Peyer's patch (tissue), 4 donors: ENCODE results near the gene FUT2.

ENCODE experiments used
- POLR2A ChIP-seq, 2 donors: fragments of 450-650 bp; IDR thresholded peaks; one replicate each; pipeline ENCODE4 v1.5.1; 2017; ENCODE audit warnings: antibody characterized with exemption in 2 of 2, mild to moderate bottlenecking in 2 of 2, moderate library complexity in 2 of 2
- TF ChIP-seq, protein P1 (sequence below), 6 experiments: fragments of 450-650 bp in 4 of 6; fragments of 200-600 bp in 2 of 6; sonication (generic) in 1 of 6; IDR thresholded peaks; one replicate each; pipeline ENCODE4 v1.5.1; 2017 to 2019; ENCODE audit warnings: antibody characterized with exemption in 6 of 6, mild to moderate bottlenecking in 3 of 6, moderate library complexity in 1 of 6

DNA sequence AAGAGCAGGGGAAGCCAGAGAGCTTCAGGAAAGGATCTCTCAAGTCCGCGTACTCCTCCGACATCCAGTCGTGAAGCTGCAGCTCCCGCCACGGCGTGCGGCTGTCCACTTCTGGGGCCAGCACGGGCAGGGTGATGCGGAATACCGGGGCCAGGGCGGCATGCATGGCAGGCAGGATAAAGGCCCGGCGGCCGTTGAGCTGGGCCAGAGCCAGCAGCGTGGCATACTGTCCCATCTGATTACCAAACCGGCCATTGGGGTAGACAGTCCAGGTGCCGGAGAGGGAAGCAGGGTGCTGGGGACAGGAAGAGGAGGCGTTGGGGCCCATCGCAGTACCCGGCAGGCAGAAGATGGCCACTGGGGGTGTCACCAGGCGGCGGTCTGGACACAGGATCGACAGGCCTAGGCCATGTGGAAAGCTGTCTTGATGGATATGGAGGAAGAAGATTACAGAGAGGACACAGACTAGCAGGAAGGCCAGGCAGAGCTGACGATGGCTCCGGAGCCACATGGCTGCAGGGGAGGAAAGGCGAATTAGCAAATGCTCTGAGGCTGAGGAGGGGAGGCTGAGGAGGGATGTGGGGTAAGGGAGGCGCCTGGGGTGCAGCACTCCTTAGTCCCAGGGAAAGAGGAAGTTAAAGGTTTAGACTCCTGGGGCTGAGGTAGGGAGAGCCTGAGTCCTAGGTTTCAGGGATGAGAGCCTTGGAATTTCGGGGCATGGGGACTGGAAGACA is 55.2 kb downstream of the FUT2 start:
- TF ChIP-seq POLR2A (IDR thresholded peaks at IDR 0.05), result no peak
- TF ChIP-seq, protein P1, sequence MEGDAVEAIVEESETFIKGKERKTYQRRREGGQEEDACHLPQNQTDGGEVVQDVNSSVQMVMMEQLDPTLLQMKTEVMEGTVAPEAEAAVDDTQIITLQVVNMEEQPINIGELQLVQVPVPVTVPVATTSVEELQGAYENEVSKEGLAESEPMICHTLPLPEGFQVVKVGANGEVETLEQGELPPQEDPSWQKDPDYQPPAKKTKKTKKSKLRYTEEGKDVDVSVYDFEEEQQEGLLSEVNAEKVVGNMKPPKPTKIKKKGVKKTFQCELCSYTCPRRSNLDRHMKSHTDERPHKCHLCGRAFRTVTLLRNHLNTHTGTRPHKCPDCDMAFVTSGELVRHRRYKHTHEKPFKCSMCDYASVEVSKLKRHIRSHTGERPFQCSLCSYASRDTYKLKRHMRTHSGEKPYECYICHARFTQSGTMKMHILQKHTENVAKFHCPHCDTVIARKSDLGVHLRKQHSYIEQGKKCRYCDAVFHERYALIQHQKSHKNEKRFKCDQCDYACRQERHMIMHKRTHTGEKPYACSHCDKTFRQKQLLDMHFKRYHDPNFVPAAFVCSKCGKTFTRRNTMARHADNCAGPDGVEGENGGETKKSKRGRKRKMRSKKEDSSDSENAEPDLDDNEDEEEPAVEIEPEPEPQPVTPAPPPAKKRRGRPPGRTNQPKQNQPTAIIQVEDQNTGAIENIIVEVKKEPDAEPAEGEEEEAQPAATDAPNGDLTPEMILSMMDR (IDR thresholded peaks at IDR 0.05), result no peak
